AG09319 (cell line): ENCODE data around the gene PLPP3.

Experiments used
- DNase-seq: peaks from one replicate; pipeline ENCODE4 v3.0.0-alpha.2; 2010; ENCODE audit warnings: low read depth; ENCODE audit errors: extremely low read depth
- CTCF ChIP-seq: IDR thresholded peaks from 2 replicates; pipeline ENCODE4 v1.5.1; 2011; ENCODE audit warnings: low read depth, mild to moderate bottlenecking, inconsistent platforms, low read length, moderate library complexity

PLPP3 gene

GRCh38 chr1:56510642-56511021 is 68.7 kb downstream of the PLPP3 start:
- no peak for DNase-seq
- TF ChIP-seq CTCF: no peak

GRCh38 chr1:56509713-56510641 is 69.4 kb downstream of the PLPP3 start:
- TF ChIP-seq CTCF: no peak
- DNase-seq: no peak

GRCh38 chr1:56508523-56508983 is 70.8 kb downstream of the PLPP3 start:
- TF ChIP-seq CTCF: no peak
- DNase-seq: no peak

- DNase-seq: no peak
- no peak for TF ChIP-seq CTCF
These were observed 71.3 kb downstream of the PLPP3 start for GRCh38 chr1:56507925-56508522.

- TF ChIP-seq CTCF: no peak
- no peak for DNase-seq
These were observed 72.3 kb downstream of the PLPP3 start for GRCh38 chr1:56506951-56507491.

GRCh38 chr1:56505792-56506743 is 73.3 kb downstream of the PLPP3 start:
- DNase-seq: no peak
- no peak for TF ChIP-seq CTCF
